ENCODE measurements around the gene CSNK1D.
"Not testable (repeated sequence)": the region's sequence is repeated elsewhere in the genome, so short reads cannot be mapped to it uniquely, and the experiment has no call there.

The CSNK1D gene

DNA sequence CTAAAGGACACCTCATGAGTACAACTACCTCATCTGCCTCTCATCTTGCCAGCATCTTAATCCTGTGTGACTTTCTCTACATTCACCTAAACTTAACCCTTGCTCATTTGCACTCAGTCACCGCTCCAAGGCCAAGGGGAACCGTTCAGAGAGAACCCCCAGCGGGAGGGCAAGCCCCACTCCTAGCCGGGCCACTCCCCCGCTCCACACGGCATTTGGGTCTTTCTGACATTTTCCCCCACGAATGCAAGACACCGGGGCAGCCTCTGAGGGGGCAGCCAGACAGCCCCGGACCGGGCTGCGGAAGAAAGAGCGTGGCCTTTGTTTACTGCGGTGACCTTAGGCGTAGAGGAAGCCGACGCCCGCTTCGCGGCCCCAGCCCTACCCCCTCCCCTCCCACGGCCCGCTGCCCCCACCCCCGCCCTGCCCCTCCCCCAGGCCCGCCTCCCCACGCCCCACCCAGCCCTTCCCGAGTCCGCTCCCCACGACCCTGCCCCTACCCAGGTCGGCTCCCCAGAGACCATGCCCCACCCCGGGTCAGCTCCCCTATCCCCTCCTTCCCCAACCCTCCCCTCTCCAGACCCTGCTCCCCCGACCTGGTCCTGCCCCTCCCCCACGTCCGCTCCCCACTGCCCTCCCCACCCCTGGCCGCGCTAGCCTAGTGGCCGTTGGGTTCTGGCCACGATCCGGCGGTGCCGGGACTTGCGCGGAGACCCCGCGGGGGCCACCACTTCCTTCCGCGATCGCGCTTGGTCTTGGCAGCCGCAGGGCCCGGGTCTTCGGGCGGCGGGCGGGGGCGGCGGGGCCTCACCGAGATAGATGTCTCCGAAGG lies 789 bp downstream of the CSNK1D start:
- DNase-seq: peak; percentile 51

DNA sequence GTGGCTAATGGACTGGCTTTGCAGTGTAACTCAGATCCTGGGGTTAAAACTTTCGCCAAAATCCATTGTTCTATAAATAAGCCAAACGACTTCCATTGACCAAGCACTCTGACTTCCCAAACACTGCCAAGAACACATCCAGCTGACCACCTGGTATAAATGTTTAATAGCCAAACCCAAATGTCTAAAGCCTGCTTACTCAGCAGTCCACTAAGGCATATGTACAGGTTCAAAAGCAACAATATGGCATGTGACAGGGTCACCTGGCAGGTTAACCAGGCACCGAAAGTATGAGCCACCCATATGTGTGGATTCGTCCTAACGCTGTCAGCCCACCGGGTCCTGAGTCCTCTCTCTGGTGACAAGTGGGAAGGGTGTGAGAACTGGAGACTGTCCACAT lies 2.1 kb downstream of the CSNK1D start:
- no peak for DNase-seq

GRCh38 chr17:82270651-82271050 lies 2.8 kb downstream of the CSNK1D start:
- DNase-seq: no peak

DNA sequence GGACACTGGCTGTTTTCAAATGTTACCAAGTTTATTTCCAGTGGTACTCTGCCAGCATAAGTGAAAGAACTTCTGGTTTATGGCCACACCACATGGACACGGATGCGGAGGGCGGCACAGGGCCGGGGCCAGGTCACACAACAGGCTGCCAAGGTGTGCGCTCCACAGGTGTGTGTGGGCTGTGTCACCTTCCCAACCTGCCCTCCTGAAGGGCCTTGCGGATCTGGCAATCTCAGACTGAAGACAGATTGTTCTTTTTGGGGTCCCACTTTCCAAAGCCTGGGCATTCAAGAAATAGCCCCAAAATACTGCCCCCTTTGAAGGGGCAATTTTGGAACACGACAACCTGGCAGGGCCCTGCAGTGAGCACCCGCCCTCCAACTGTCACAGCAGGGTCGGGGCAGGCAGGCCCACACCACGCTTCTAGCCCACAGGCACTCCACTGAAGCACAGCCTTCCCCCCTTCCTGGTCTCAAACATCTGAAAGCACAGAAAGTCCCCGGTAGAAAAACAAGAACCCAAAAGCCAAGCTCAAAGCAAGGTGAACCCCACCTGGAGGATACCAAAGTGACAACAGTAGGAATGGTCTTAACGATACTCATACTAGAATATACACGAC lies 3.5 kb downstream of the CSNK1D start:
- no peak for DNase-seq

- no peak for DNase-seq
Measured at GRCh38 chr17:82269138-82269881, 4.2 kb downstream of the CSNK1D start.

GRCh38 chr17:82267575-82268379 lies 5.7 kb downstream of the CSNK1D start:
- no peak for DNase-seq

DNA sequence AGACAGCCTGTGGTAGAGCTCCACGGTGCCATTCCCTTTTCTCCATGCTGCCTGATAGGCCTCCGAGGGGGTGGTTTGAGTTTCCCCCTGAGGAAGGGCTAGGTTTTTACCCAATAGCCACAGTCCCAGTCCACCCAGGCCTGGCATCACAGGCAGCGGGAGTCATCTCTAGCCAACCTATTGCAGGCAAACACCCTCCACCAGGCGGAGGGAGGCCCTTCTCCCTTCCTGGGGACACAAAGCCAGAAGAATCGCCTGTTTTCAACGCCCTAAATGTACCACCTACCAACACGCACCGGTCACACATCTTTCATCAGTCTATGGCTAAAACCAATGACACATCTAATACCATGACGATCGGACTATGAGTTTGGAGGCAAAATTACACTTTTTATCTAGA lies 7.4 kb downstream of the CSNK1D start:
- no peak for DNase-seq

- DNase-seq: no peak
Measured at GRCh38 chr17:82263641-82264040, 9.9 kb downstream of the CSNK1D start.

- DNase-seq: no peak
Measured at GRCh38 chr17:82262344-82262743, 11.2 kb downstream of the CSNK1D start.

DNA sequence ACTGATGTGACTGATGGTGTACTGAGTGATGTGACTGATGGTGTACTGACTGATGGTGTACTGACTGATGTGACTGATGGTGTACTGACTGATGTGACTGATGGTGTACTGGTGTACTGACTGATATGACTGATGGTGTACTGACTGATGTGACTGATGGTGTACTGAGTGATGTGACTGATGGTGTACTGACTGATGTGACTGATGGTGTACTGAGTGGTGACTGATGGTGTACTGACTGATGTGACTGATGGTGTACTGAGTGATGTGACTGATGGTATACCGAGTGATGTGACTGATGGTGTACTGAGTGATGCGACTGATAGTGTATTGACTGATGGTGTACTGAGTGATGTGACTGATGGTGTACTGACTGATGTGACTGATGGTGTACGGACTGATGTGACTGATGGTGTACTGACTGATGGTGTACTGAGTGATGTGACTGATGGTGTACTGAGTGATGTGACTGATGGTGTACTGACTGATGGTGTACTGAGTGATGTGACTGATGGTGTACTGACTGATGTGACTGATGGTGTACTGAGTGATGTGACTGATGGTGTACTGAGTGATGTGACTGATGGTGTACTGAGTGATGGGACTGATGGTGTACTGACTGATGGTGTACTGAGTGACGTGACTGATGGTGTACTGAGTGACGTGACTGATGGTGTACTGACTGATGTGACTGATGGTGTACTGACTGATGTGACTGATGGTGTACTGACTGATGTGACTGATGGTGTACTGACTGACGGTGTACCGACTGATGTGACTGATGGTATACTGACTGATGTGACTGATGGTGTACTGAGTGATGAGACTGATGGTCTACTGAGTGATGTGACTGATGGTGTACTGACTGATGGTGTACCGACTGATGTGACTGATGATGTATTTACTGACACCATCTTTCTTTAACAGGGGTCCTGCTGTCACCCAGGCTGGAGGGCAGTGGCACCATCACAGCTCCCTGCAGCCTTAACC lies 13.2 kb downstream of the CSNK1D start:
- DNase-seq: not testable (repeated sequence)

- no peak for DNase-seq
Measured at GRCh38 chr17:82258555-82258954, 14.9 kb downstream of the CSNK1D start.

GRCh38 chr17:82257473-82257872 lies 16.0 kb downstream of the CSNK1D start:
- no peak for DNase-seq

- DNase-seq: no peak
Measured at GRCh38 chr17:82256242-82256885, 17.1 kb downstream of the CSNK1D start.

DNA sequence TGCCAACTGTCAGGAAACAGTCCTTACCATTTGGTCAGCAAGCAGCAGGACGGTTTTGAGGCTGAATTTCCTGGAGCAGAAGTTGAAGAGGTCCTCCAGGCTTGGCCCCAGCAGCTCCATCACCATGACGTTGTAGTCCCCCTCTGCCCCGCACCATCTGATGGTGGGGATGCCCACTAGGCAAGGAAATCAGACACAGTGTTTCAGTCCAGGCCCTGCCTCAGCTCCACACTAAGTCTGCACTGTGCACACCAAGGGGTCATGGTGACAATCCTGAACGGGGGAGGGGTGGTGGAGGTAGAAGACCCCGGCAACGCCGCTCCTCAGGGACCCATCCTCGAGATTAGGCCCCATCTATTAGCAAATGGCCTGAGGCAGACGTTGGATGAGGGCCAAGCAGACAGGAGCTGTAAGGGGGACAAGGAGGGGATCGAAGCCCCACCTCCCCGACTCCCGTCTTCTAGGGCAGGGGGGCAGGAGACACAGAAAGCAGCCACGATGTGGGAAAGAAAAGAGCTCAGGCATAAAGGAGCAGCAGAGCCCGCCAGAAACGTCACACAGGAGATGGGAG lies 18.0 kb downstream of the CSNK1D start:
- no peak for DNase-seq

- DNase-seq: not testable (repeated sequence)
Measured at GRCh38 chr17:82254746-82255145, 18.8 kb downstream of the CSNK1D start.

- not testable (repeated sequence) for DNase-seq
Measured at GRCh38 chr17:82254096-82254495, 19.4 kb downstream of the CSNK1D start.

- DNase-seq: no peak
Measured at GRCh38 chr17:82253179-82253544, 20.3 kb downstream of the CSNK1D start.

GRCh38 chr17:82252511-82253178 lies 20.9 kb downstream of the CSNK1D start:
- no peak for DNase-seq

GRCh38 chr17:82250868-82251500 lies 22.5 kb downstream of the CSNK1D start:
- no peak for DNase-seq

All from NCI-H345 (cell line).